SK-N-SH (cell line): ENCODE measurements around the gene XXYLT1. TPM values are rescaled to one million over a fixed set of nuclear protein-coding genes. Genes with fewer than 3 reads are reported as not detected.

Experiments used
- CTCF ChIA-PET: fragments of 300-600, 350-600 bp; formaldehyde crosslinking; extraction: SDS; loops from one replicate; lab custom pipeline; 2021; lab: Yijun Ruan, JAX
- POLR2A ChIA-PET: fragments of 350-600 bp; sonication (Branson Sonifier 250); formaldehyde crosslinking; extraction: SDS; loops from one replicate; lab custom pipeline; 2020; ENCODE audit warnings: antibody characterized with exemption, inconsistent platforms; lab: Yijun Ruan, JAX
- DNase-seq: peaks from one replicate; pipeline ENCODE4 v3.0.0; 2012
- H2AFZ ChIP-seq: fragments of 200-600 bp; sonication (generic); 2 replicates; pipeline ENCODE4 v1.8.1; 2016; ENCODE audit warnings: antibody characterized with exemption, mild to moderate bottlenecking, low read depth
- H3F3A ChIP-seq: fragments of 200-600 bp; sonication (generic); replicated peaks from 2 replicates; pipeline ENCODE3; 2016; ENCODE audit warnings: antibody characterized with exemption, mild to moderate bottlenecking; ENCODE audit not compliant: insufficient read depth
- H3K27ac ChIP-seq, 2 experiments: fragments of 200-500 bp in 1 of 2; fragments of 200-600 bp in 1 of 2; sonication (Bioruptor generic) in 1 of 2; sonication (generic), shearing (Covaris generic) in 1 of 2; 2 replicates each; pipeline versions ENCODE4 v1.5.1 to v1.6.1; 2014 to 2016; ENCODE audit warnings: low read depth in 2 of 2, inconsistent platforms in 1 of 2, low read length in 1 of 2, mild to moderate bottlenecking in 1 of 2, mixed read lengths in 1 of 2
- H3K27me3 ChIP-seq: fragments of 200-600 bp; sonication (generic), shearing (Covaris generic); 2 replicates; pipeline ENCODE4 v1.6.1; 2016; ENCODE audit warnings: mixed run types; ENCODE audit not compliant: insufficient read depth
- H3K36me3 ChIP-seq, 2 experiments: fragments of 200-500 bp in 1 of 2; fragments of 200-600 bp in 1 of 2; sonication (Bioruptor generic) in 1 of 2; sonication (generic) in 1 of 2; replicated peaks in 1 of 2; 2 replicates each; pipeline versions ENCODE3 to v1.5.1; 2014 to 2016; ENCODE audit warnings: low read length in 1 of 2, mild to moderate bottlenecking in 1 of 2; ENCODE audit not compliant: insufficient read depth in 2 of 2, control insufficient read depth in 1 of 2
- H3K4me1 ChIP-seq, 2 experiments: fragments of 200-500 bp in 1 of 2; fragments of 200-600 bp in 1 of 2; sonication (Bioruptor generic) in 1 of 2; sonication (generic), shearing (Covaris generic) in 1 of 2; 2 replicates each; pipeline versions ENCODE4 v1.5.1 to v1.6.1; 2014 to 2016; ENCODE audit warnings: low read depth in 1 of 2, low read length in 1 of 2, mixed run types in 1 of 2; ENCODE audit not compliant: insufficient read depth in 2 of 2, control insufficient read depth in 1 of 2
- H3K4me2 ChIP-seq: fragments of 200-600 bp; sonication (generic), shearing (Covaris generic); 2 replicates; pipeline ENCODE4 v1.6.1; 2017; ENCODE audit warnings: mixed run types
- H3K4me3 ChIP-seq, 2 experiments: fragments of 200-500 bp in 1 of 2; fragments of 200-600 bp in 1 of 2; sonication (Bioruptor generic) in 1 of 2; sonication (generic), shearing (Covaris generic) in 1 of 2; 2 replicates each; pipeline versions ENCODE4 v1.5.1 to v1.8.1; 2014 to 2016; ENCODE audit warnings: low read depth in 2 of 2, inconsistent platforms in 1 of 2, low read length in 1 of 2, mild to moderate bottlenecking in 1 of 2, mixed read lengths in 1 of 2, moderate library complexity in 1 of 2
- H3K79me2 ChIP-seq: fragments of 200-600 bp; sonication (generic); 2 replicates; pipeline ENCODE4 v1.8.1; 2017; ENCODE audit warnings: mild to moderate bottlenecking; ENCODE audit not compliant: insufficient read depth
- H3K9ac ChIP-seq: fragments of 200-600 bp; sonication (generic); 2 replicates; pipeline ENCODE4 v1.6.1; 2017; ENCODE audit warnings: mixed run types
- H3K9me2 ChIP-seq: fragments of 200-600 bp; sonication (generic); 2 replicates; pipeline ENCODE4 v1.6.1; 2017; ENCODE audit warnings: mixed run types
- H3K9me3 ChIP-seq: fragments of 200-600 bp; sonication (generic); 2 replicates; pipeline ENCODE4 v1.6.1; 2017; ENCODE audit warnings: mixed run types, mild to moderate bottlenecking, moderate library complexity
- H4K20me1 ChIP-seq: fragments of 200-600 bp; sonication (generic); 2 replicates; pipeline ENCODE4 v1.6.1; 2017; ENCODE audit warnings: mild to moderate bottlenecking, mixed run types; ENCODE audit not compliant: insufficient read depth
- EP300 ChIP-seq, 2 experiments: IDR thresholded peaks; 2 replicates each; pipeline versions ENCODE4 v1.4.0 to v1.6.1; 2012; ENCODE audit warnings: borderline replicate concordance in 1 of 2, low read depth in 1 of 2, low read length in 1 of 2
- EZH2phosphoT487 ChIP-seq: fragments of 200-600 bp; sonication (generic); IDR thresholded peaks from 2 replicates; pipeline ENCODE4 v1.6.1; 2017; ENCODE audit warnings: low read depth, mixed run types, mild to moderate bottlenecking, antibody characterized with exemption, moderate library complexity, borderline replicate concordance
- FOSL2 ChIP-seq: IDR thresholded peaks from 2 replicates; pipeline ENCODE4 v1.4.0; 2012; ENCODE audit warnings: low read depth, mild to moderate bottlenecking, moderate library complexity, borderline replicate concordance
- FOXJ3 ChIP-seq: sonication (generic); formaldehyde crosslinking; IDR thresholded peaks from 2 replicates; pipeline ENCODE4 v1.5.1; 2020; ENCODE audit warnings: mild to moderate bottlenecking, missing genetic modification reagents
- GATA2 ChIP-seq: sonication (generic); formaldehyde crosslinking; IDR thresholded peaks from 2 replicates; pipeline ENCODE4 v1.5.0; 2020; ENCODE audit warnings: mild to moderate bottlenecking, missing genetic modification reagents
- JUND ChIP-seq: IDR thresholded peaks from 2 replicates; pipeline ENCODE4 v1.4.0; 2012
- MEF2A ChIP-seq: IDR thresholded peaks from 2 replicates; pipeline ENCODE4 v1.4.0; 2012; ENCODE audit warnings: low read depth, borderline replicate concordance
- MXI1 ChIP-seq: IDR thresholded peaks from 2 replicates; pipeline ENCODE4 v1.6.1; 2012; ENCODE audit warnings: mild to moderate bottlenecking, low read depth, low read length, improper control_type of control experiment
- NFIC ChIP-seq: IDR thresholded peaks from 2 replicates; pipeline ENCODE4 v1.4.0; 2012; ENCODE audit warnings: borderline replicate concordance
- RCOR1 ChIP-seq: fragments of 150-350 bp; IDR thresholded peaks from 2 replicates; pipeline ENCODE4 v1.6.1; 2017; ENCODE audit warnings: antibody characterized with exemption, low read length
- RFX5 ChIP-seq: IDR thresholded peaks from 2 replicates; pipeline ENCODE4 v1.6.1; 2012; ENCODE audit warnings: mild to moderate bottlenecking, improper control_type of control experiment, low read length
- SMC3 ChIP-seq: IDR thresholded peaks from 2 replicates; pipeline ENCODE4 v1.6.1; 2012; ENCODE audit warnings: low read depth, low read length, improper control_type of control experiment
- TAF1 ChIP-seq: IDR thresholded peaks from 2 replicates; pipeline ENCODE4 v1.6.1; 2012; ENCODE audit warnings: low read depth, mild to moderate bottlenecking, low read length, moderate library complexity, borderline replicate concordance
- TCF12 ChIP-seq: IDR thresholded peaks from 2 replicates; pipeline ENCODE4 v1.4.0; 2012
- YY1 ChIP-seq: IDR thresholded peaks from 2 replicates; pipeline ENCODE4 v1.4.0; 2012; ENCODE audit warnings: low read depth, mild to moderate bottlenecking
- WGBS: methylation state at CpG from one replicate; pipeline ENCODE4 v1.1.6; 2017; ENCODE audit warnings: low lambda C conversion rate; 5-methylcytosine and 5-hydroxymethylcytosine counted together
- polyA plus RNA-seq, 3 experiments: library from polyadenylated mRNA; depleted of rRNA; stranded (reverse); fragments of >200 nt; gene quantifications; 2 replicates each; pipeline ENCODE4 v1.2.3, GENCODE V29; 2012
- TF ChIP-seq, protein P1 (sequence below): IDR thresholded peaks from 2 replicates; pipeline ENCODE4; 2012
- TF ChIP-seq, protein P2 (sequence below): IDR thresholded peaks from 2 replicates; pipeline ENCODE4 v1.4.0; 2012; ENCODE audit warnings: low read depth
- TF ChIP-seq, protein P3 (sequence below): fragments of 200-600 bp; sonication (generic); IDR thresholded peaks from 2 replicates; pipeline ENCODE4 v1.6.1; 2017; ENCODE audit warnings: antibody characterized with exemption, mild to moderate bottlenecking, moderate library complexity
- TF ChIP-seq, protein P4 (sequence below): IDR thresholded peaks from 2 replicates; pipeline ENCODE4 v1.4.0; 2012; ENCODE audit warnings: low read depth, borderline replicate concordance

Gene XXYLT1
- polyA plus RNA-seq, 1 of the 3 experiments (the other 2 are of a cell fraction), result 22.6 TPM

DNA sequence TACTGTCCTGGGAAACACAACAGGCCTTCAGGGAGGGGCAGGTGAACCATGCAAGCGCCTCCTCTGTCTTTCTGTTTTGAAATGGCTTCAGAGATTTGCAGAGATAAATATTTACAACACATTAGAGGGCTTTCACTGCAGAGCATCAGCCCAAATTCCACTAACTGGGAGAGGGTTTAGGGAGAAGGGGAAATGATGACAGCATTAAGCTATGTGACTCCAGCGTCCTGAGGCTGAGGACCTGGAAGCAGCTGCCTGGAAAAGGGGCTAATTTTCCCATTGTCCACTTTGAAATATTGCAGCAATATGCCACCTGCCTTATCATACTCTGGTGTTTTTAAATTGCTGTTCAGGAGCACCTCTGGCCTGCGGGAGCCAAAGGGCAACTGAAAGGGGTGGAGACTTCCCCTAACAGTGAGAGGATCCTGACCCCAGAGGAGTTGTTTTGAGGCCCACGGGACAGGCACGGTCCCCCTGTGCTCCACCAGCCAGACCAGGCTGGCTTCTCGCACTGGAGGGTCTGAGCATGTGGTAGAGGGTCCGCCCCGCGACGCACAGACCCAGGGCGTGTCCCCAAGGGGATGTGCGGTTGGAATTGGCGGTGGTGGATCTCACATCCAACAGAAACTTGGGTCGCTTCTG is 110.6 kb downstream of the XXYLT1 start:
- TF ChIP-seq RFX5 (no peak), JUND (0 out of 2 replicates have a peak, but pooled peaks have one; percentile 13), FOSL2 (peak; percentile 25; the same call in 1 of the 2 replicates), GATA2 (CRISPR knock-in tag) (0 out of 2 replicates have a peak, but pooled peaks have one; percentile 33), TCF12 (peak; percentile 35; the same call in 1 of the 2 replicates), MEF2A (no peak), SMC3 (no peak), NFIC (peak; percentile 20; the same call in 1 of the 2 replicates), TAF1 (no peak), MXI1 (no peak)
- TF ChIP-seq, protein P1, sequence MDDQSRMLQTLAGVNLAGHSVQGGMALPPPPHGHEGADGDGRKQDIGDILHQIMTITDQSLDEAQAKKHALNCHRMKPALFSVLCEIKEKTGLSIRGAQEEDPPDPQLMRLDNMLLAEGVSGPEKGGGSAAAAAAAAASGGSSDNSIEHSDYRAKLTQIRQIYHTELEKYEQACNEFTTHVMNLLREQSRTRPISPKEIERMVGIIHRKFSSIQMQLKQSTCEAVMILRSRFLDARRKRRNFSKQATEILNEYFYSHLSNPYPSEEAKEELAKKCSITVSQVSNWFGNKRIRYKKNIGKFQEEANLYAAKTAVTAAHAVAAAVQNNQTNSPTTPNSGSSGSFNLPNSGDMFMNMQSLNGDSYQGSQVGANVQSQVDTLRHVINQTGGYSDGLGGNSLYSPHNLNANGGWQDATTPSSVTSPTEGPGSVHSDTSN, result peak; percentile 15; the same call in 1 of the 2 replicates
- TF ChIP-seq, protein P2, sequence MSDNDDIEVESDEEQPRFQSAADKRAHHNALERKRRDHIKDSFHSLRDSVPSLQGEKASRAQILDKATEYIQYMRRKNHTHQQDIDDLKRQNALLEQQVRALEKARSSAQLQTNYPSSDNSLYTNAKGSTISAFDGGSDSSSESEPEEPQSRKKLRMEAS, result no peak
- Histone ChIP-seq H3K4me2 (peak overlapping the region; percentile 47; the same call in 1 of the 2 replicates), H3K9me2 (no peaks in the 10 kb centered on the region), H3K9me3 (no peaks in the 10 kb centered on the region), H3K79me2 (peaks cover 7% of the 10 kb centered on the region; the same call in 1 of the 2 replicates), H3K27me3 (no peaks in the 10 kb centered on the region), H3K36me3 (peaks cover 0 to 2% of the 10 kb centered on the region in 2 experiments), H3K27ac (peak overlapping the region; percentile 62 to 70), H4K20me1 (no peaks in the 10 kb centered on the region), H3K9ac (peak overlapping the region; percentile 25; the same call in 1 of the 2 replicates), H3F3A (peaks cover 10% of the 10 kb centered on the region), H2AFZ (no peak overlapping the region), H3K4me3 (no peak overlapping the region), H3K4me1 (peaks cover 25 to 68% of the 10 kb centered on the region in 2 experiments)
- ChIA-PET CTCF (interaction anchor here (1.1 kb wide), 3 partner anchors 18 to 488 kb away, joined by 3 to 4 read pairs (median 3); partner anchors contain the start of gene LSG1), POLR2A (interaction anchor here (1.5 kb wide), 1 partner anchor 18 kb away, joined by 5 read pairs; no protein-coding TSS in a partner anchor)
- WGBS, result 83% methylated on average over 10 of the region's 14 CpGs
- DNase-seq, result peak; percentile 59

DNA sequence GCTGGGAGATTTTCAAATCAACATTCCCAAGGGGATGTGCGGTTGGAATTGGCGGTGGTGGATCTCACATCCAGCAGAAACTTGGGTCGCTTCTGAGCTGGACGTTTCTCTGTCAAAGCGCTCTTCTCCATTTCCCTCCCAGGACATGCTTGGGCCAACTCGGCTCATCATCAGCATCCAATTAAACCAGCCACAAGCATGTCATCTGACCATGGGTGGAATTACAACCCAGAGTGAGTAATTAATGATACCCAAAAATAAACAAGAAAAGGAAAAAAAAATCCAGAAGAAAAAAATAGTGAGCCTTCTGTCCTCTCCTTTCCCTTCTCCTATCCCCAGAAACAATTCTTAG is 111.2 kb downstream of the XXYLT1 start:
- peak overlapping the region; percentile 62 to 70 for H3K27ac ChIP-seq
- H3K36me3 ChIP-seq, result peaks cover 0 to 2% of the 10 kb centered on the region in 2 experiments
- TF ChIP-seq EZH2phosphoT487 (no peak), FOXJ3 (CRISPR knock-in tag) (no peak), RCOR1 (no peak; the same call in 1 of the 2 replicates), TAF1 (no peak), EP300 (IDR thresholded peaks at IDR 0.05; ENCODE audit: borderline replicate concordance in 1 of 2, low read depth in 1 of 2, low read length in 1 of 2) (no peak), YY1 (no peak), SMC3 (no peak)
- TF ChIP-seq, protein P3, sequence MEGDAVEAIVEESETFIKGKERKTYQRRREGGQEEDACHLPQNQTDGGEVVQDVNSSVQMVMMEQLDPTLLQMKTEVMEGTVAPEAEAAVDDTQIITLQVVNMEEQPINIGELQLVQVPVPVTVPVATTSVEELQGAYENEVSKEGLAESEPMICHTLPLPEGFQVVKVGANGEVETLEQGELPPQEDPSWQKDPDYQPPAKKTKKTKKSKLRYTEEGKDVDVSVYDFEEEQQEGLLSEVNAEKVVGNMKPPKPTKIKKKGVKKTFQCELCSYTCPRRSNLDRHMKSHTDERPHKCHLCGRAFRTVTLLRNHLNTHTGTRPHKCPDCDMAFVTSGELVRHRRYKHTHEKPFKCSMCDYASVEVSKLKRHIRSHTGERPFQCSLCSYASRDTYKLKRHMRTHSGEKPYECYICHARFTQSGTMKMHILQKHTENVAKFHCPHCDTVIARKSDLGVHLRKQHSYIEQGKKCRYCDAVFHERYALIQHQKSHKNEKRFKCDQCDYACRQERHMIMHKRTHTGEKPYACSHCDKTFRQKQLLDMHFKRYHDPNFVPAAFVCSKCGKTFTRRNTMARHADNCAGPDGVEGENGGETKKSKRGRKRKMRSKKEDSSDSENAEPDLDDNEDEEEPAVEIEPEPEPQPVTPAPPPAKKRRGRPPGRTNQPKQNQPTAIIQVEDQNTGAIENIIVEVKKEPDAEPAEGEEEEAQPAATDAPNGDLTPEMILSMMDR, result no peak
- TF ChIP-seq, protein P4, sequence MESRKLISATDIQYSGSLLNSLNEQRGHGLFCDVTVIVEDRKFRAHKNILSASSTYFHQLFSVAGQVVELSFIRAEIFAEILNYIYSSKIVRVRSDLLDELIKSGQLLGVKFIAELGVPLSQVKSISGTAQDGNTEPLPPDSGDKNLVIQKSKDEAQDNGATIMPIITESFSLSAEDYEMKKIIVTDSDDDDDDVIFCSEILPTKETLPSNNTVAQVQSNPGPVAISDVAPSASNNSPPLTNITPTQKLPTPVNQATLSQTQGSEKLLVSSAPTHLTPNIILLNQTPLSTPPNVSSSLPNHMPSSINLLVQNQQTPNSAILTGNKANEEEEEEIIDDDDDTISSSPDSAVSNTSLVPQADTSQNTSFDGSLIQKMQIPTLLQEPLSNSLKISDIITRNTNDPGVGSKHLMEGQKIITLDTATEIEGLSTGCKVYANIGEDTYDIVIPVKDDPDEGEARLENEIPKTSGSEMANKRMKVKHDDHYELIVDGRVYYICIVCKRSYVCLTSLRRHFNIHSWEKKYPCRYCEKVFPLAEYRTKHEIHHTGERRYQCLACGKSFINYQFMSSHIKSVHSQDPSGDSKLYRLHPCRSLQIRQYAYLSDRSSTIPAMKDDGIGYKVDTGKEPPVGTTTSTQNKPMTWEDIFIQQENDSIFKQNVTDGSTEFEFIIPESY, result no peak
- no peak overlapping the region for H2AFZ ChIP-seq
- H3K9me3 ChIP-seq, result no peaks in the 10 kb centered on the region
- 80% methylated on average over 6 of the region's 6 CpGs for WGBS
- DNase-seq, result no peak
- H3K27me3 ChIP-seq, result no peaks in the 10 kb centered on the region
- peak overlapping the region; percentile 25; the same call in 1 of the 2 replicates for H3K9ac ChIP-seq
- ChIA-PET POLR2A (interaction anchor here (1.5 kb wide), 1 partner anchor 18 kb away, joined by 5 read pairs; no protein-coding TSS in a partner anchor), CTCF (interaction anchor here (1.1 to 1.4 kb wide), 4 partner anchors 18 to 488 kb away, joined by 3 to 6 read pairs (median 4); partner anchors contain the start of gene LSG1)
- H3K9me2 ChIP-seq, result no peaks in the 10 kb centered on the region
- peak overlapping the region; percentile 47; the same call in 1 of the 2 replicates for H3K4me2 ChIP-seq
- peaks cover 15% of the 10 kb centered on the region for H3F3A ChIP-seq
- H3K4me1 ChIP-seq, result peaks cover 31 to 72% of the 10 kb centered on the region in 2 experiments
- H3K4me3 ChIP-seq, result no peak overlapping the region
- H3K79me2 ChIP-seq, result peaks cover 7% of the 10 kb centered on the region; the same call in 1 of the 2 replicates
- H4K20me1 ChIP-seq, result no peaks in the 10 kb centered on the region
